Activated gamma-delta T cell treated with Interleukin-2 at 50 U/mL for 16 hours (primary cell): ENCODE data around the gene GRM4.

Experiments
- DNase-seq: peaks from one replicate; pipeline ENCODE4 v3.0.0-alpha.2; 2020

Gene GRM4

DNA sequence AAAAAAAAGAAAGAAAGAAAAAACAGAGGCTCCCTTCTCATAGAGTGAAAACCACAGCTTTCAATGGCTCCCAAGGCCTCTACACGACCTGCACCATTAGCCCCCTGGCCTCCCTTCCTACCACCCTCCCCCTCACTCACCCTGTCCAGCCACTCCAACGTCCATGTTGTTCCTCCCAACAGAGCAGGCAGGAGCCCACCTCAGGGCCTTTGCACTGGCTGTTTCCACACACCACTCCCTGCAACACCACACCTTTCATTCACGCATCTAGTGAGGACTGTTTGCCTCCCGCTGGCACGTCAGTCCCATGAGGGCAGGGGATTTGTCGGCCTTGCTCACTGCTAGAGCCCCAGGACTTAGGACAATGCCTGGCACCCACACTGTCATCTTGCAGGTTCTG, 39.5 kb downstream of the GRM4 start:
- DNase-seq = no peak

GRCh38 chr6:34104628-34105027, 41.3 kb downstream of the GRM4 start:
- DNase-seq = no peak

GRCh38 chr6:34104186-34104585, 41.7 kb downstream of the GRM4 start:
- DNase-seq = no peak

DNA sequence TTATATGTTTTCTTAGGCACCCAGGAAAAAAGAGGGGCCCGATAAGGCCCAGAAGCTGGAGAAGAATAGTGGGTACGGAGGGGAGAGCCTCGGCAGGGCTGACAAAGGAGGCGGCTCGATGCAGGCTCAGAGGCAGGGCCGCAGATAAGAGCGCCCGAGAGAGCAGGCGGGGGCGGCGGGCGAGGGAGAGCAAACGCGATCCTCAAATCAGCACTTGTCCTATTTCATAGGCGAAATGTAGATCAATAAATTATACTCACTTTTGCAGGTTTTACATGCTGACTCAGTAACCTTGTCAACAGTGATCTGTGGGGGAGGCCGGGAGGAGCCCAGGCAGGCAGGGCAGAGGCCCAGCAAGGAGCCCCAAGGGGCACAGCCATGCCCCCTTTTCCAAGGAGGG, 42.6 kb downstream of the GRM4 start:
- DNase-seq = no peak

DNA sequence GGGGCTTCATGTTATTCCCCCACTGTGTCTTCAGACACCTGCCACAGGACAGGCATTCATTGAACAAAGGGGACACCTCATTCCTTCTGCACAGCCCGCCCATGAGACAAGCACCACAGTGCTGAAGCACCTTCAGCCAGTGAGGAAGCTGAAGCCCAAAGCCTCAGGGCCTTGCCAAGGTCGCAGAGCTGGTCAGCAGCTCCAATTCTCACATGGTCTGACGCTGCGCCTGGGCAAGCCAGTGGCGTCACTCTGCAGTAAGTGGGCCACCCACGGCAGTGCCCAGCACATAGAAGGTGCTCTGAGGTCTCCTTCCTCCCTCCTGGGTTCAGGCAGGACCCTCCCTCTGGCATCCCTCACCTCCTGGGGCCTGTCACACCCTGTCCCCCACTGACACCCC, 43.2 kb downstream of the GRM4 start:
- DNase-seq = no peak

- DNase-seq = no peak
Measured at GRCh38 chr6:34102099-34102656, 43.7 kb downstream of the GRM4 start.

- no peak for DNase-seq
Measured at GRCh38 chr6:34100788-34101187, 45.1 kb downstream of the GRM4 start.

GRCh38 chr6:34099878-34100277, 46.0 kb downstream of the GRM4 start:
- DNase-seq = no peak

DNA sequence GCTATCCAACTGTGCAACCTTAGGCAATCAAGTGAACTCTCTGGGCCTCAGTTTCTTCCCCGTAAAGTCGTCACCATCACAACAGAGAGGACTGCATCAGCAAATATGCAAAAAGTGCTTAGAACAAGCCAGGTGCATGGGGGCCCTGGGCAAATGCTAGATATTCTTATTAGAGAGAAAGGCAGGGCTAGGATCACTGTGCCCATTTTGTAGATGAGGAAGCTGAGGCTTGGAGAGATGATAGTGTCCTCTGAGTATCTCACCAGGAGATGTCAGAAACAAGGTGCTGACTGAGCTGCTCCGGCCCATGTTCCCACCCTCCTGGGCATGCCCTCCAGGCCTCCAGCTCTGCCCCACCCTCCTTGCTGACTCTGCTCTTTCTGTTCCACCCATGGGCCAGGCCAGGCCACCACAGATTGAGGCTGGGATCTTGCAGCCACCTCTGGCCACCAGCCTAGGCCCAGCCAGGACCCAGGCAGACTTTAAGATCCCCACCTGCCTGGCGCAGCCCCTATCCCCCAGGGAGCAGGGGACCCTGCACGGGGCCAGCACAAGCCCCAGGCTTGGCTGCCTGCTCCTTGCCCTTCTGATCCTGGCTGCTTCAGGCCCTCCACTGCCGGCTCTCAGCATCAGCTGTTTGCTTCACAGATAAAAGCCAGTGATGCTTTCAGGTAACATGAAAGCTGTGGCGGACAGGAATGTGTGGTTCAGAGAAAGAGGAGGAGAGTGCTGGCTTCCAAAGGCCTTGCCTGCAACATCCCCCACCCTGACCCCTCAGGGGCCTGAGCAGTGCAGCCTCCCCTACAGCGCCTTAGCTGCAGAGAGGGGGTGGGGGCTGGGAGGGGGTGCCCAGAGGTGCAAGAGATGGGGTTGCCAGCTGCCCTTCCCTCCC, 47.6 kb downstream of the GRM4 start:
- DNase-seq = no peak

- no peak for DNase-seq
Measured at GRCh38 chr6:34096814-34097213, 49.1 kb downstream of the GRM4 start.

DNA sequence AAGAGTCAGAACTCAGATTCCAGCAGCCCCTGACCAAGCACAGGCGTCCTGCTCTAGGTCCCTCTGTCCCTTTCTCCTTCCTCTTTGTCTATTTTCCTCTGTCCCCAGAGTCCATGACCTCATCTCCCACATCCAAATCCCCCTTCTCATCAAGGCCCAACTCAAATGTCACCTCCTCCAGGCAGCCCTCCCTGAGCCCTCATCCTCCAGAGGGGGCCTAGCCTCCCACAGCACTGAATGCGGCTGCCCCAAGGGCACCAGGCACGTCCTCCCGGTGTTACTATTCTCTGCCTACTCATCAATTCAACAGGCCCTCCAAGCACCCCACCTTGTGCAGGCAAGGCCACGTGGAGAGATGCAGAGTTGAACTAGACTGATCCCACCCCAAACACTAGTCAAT, 49.7 kb downstream of the GRM4 start:
- DNase-seq = no peak

- no peak for DNase-seq
Measured at GRCh38 chr6:34095741-34096140, 50.1 kb downstream of the GRM4 start.

GRCh38 chr6:34095136-34095505, 50.8 kb downstream of the GRM4 start:
- DNase-seq = no peak

DNA sequence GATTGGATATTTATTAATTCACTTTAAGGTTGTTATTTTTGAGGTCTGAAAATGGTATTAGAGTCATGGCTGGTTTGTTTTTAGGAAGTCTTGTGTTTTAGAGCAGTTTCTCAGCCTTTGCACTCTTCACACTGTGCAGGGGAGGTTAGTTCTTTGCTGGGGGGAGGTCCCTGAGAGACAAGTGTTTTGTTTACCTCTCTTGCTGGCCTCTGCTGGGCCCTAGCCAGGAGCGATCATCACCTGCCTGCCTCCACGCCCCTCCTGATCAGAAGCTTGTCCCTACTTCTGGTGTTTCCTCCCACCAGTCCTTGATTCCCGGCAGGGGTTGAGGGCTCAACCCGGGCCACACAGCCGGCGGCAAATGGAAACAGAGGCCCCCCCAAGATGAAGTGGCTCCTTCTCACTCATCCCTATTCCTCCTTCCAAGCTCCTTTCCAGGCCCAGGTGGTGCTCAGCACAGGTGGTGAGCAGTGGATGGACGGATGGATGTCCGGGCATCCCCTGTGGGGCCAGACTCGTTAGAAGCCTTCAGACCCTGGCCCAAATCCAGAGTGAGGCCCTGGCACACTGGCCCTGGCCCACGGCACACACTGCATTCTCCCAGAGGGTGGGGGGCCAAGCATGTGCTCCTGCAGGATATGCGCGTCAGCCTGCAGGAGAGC, 51.3 kb downstream of the GRM4 start:
- DNase-seq = no peak

DNA sequence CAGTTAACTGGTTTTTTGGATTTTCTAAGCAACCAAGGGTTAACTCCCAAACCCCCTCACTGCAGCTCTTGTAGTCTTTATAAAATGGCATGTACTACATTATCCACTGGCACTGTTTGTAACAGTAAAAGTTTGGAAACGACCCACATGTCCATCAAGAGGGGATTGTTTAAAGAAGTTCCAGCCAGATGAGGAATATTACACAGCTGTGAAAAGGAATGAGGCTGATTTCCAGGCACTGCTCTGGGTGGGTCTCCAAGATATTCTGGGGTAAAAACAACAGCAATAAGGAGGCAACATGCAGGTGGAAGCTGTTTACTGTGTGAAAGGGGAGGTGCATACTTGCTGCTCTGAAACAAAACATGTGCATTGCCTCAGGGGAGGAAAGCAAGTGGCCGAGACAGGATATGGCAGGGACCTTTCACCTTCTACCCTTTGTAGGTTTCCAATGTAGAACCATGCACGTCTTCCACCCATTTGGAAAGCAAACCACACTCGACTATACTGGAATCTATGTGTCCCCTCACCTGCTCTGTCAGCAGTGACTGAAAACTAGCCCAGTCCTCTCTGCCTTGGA, 51.9 kb downstream of the GRM4 start:
- no peak for DNase-seq

- DNase-seq = no peak
Measured at GRCh38 chr6:34093206-34093605, 52.7 kb downstream of the GRM4 start.

- DNase-seq = no peak
Measured at GRCh38 chr6:34092631-34093030, 53.3 kb downstream of the GRM4 start.

DNA sequence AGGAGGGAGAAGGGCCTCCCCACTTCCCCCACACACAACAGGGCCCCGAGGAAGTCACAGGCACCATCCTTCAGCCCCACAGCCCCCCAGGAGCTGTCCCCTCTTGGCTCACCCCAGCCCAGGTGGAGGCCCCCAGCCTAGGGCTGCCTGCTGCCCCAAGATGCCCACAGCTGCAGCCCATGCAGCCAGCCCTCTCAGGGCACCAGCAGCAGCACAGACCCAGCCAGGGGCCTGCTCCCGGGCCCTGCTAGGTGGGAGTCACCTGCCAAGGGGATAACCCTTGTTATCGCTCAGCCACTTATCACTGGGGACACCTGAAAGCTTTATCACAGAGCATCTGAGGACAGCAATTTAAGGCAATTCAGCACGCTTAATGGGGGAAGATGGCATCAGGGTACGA, 55.0 kb downstream of the GRM4 start:
- no peak for DNase-seq

GRCh38 chr6:34090529-34090928, 55.4 kb downstream of the GRM4 start:
- no peak for DNase-seq

DNA sequence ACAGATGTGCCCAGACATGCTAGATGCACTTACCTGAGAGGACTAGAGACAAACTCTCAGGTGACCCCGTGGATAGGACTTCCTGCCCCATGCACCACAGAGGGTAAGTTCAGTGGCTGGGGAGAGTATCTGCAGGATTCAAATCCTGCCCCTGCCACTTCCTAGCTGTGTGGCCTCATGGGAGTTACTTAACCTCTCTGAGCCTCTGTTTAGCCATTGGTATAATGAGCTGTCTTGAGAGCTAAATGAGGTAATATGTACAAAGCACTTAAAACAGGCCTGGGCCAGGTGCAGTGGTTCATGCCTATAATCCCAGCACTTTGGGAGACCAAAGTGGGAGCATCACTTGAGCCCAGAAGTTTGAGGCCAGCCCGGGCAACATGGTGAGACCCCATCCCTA, 59.3 kb downstream of the GRM4 start:
- DNase-seq = no peak

GRCh38 chr6:34085453-34086170, 60.3 kb downstream of the GRM4 start:
- no peak for DNase-seq

- no peak for DNase-seq
Measured at GRCh38 chr6:34084591-34085290, 61.1 kb downstream of the GRM4 start.
